NOMO-1 (cell line): ENCODE results near the gene MAG.

Source experiments
- DNase-seq, 2 experiments: peaks; one replicate each; lab custom pipeline; 2025; ENCODE audit not compliant: unreplicated experiment in 2 of 2; lab: John Stamatoyannopoulos, UW

MAG gene

GRCh38 chr19:35314031-35314430 is 22.1 kb downstream of the MAG start:
- DNase-seq = no peak

DNA sequence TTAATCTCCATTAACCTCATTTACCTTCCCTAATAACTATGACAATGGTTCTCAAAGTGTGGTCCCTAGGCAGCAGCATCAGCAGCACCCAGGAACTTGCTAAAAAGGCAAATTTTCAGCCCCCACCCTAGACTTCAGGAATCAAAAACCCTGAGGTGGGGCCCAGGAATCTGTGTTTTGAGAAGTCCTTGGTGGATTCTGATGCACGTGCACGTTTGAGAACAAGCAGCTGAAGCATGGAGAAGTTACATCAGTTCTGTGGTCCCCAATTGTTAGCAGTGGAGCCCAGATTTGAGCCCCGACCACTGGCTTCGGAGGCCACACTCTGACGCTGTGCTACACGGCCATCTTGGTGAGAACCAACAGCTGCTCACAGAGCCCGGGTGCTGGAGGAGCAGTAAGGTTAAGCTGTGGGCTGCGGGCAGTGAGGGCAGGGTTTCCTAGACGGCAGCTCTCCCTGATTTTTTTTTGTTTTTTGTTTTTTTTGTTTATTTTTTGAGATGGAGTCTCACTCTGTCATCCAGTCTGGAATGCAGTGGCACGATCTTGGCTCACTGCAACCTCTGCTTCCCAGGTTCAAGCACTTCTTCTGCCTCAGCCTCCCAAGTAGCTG is 23.0 kb downstream of the MAG start:
- no peak for DNase-seq

GRCh38 chr19:35315883-35316282 is 23.9 kb downstream of the MAG start:
- DNase-seq = no peak

DNA sequence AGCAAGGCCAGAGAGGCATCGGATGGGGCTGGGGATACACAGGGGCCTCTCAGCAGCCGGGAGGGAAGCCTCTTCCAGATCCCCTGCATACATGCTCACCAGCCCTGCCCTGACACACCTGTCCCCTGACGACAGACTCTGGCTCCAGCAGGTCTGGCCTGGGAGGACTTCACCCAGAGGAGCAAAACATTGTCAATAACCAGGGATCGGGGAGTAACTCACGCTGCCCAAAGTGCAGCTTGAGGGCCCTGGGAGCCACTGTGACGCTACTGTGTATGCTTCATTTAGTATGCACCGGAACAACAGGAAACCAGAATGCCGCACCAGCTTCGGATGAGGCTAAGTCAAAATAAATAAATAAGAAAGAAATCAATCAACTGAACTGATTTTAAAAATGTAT is 24.6 kb downstream of the MAG start:
- DNase-seq = no peak

- no peak for DNase-seq
Observed at GRCh38 chr19:35317464-35318043, 25.6 kb downstream of the MAG start.

DNA sequence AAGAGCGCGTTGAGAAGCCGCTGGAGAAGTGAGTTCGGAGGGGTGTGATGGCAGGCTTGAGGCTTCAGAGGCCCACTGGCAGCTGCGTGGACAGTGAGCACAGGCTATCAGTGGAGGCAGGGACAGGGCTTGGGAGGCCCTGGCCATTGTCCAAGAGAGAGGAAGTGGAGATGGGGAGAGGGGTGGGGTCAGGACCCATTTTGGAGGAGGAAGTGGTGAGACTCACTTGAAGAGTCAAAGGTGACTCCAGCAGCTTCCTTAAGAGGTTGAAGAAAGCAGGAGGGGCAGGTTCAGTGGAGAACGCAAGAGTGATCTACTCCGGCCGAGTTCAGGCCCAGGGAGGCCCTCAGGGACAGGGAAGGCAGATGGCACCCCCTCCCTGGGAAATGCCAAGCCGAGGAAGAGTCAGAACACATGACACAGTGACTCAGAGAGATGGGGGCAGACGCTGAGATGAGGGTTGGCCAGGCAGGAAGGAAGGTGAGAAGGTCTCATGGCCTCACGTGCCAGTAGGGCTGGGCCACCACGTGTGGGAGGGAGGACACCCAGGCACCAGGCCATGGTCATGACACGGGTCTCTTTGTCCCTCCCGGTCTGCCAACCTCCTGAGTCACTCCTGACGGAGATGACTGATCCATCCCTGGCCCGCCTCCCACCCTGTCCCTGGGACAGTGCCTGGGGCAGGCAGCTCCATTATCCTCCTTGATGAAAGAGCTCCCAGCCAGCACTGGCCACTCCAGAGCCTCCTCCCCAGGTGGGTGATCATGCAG is 26.9 kb downstream of the MAG start:
- peak; percentile 33 to 67 for DNase-seq

DNA sequence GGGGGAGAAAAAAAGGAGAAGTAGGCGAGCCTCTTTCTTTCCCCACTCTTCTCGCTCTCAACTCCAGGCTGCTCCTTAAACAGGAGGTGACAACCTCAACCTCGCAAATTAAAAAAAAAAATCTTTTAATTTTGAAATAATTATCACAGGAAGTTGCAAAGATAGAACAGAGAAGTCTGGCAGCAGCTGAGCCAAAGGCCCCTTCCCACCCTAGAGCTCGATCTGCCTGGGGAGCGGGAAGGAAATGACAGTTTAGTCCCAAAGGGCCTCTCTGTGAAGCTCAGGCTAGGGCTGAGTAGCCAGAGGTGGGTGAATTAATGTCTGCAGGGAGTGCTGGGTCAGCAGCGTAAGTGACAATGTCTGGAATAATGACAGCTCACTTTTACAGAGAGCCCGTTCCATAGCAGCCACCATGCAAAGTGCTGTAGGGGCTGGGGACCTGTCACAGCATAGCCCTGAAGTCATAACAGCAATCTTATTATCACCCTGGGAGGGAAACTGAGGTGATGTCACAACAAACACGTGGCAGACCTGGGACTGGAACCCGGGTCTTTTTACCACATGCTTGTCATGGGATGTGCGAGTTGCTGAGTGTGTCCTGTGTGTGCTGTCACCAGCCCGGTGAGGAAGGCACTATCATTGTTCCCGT is 28.2 kb downstream of the MAG start:
- peak; percentile 62 to 63 for DNase-seq

- DNase-seq = no peak
Observed at GRCh38 chr19:35321291-35321690, 29.3 kb downstream of the MAG start.

DNA sequence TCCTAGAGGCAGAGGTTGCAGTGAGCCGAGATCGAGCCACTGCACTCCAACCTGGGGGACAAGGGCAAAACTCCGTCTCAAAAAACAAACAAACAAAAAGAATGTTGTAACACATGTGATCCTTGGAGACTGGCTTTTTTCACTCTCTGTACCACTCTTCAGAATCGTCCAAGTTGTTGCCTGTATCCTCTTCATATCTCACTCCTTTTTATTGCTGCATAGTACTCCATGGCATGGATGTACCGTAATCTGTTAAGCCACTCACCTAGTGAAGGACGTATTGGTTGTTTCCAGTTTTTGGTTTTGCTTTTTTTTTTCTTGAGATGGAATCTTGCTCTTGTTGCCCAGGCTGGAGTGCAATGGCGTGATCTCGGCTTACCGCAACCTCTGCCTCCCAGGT is 30.1 kb downstream of the MAG start:
- DNase-seq = no peak

DNA sequence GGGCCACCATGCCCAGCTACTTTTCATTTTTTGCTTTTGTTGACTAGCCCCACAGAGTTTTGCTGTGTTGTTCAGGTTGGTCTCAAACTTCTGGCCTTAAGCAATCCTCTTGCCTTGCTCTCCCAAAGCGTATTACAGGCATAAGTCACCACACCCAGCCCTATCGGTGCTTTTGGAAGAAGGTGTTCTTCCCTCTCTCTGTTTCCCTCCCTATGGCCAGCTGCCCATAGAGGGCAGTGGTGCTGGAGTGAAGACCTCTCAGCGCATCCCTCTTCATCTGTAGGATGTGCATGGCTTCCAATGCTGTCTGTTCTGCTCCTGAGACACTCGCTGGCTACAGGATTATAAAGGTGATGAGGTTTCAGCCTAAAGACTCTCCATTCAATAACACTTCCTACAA is 35.7 kb downstream of the MAG start:
- DNase-seq = no peak

DNA sequence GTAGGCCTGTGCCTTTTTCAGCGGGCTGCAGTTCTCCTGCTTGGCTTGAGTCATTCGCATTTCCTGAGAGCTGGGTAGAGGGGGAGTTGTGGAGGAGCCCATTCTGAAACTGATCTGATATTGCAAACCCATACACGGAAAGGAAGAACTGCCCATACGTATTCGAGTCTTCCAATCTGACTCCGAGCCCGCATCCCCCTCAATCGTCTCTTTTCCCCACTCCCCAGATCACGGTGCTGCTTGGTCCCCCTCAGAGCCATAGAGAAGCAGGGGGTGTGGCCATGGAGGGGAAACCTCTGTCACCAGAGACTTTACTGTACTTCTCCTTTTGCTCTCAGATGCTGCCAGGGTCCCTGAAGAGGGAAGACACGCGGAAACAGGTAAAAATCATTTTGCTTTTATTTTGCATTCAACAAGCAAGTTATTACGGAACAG is 36.9 kb downstream of the MAG start, which contains the start of gene CD22:
TSS of gene CD22 (plus strand) at position 337 of the 435 bp plus-strand sequence. CDS start 2,854 bp downstream, outside the sequence.
- peak; percentile 46 to 83 for DNase-seq

GRCh38 chr19:35329323-35329722 is 37.4 kb downstream of the MAG start:
- no peak for DNase-seq

GRCh38 chr19:35330475-35330874 is 38.5 kb downstream of the MAG start:
- no peak for DNase-seq

DNA sequence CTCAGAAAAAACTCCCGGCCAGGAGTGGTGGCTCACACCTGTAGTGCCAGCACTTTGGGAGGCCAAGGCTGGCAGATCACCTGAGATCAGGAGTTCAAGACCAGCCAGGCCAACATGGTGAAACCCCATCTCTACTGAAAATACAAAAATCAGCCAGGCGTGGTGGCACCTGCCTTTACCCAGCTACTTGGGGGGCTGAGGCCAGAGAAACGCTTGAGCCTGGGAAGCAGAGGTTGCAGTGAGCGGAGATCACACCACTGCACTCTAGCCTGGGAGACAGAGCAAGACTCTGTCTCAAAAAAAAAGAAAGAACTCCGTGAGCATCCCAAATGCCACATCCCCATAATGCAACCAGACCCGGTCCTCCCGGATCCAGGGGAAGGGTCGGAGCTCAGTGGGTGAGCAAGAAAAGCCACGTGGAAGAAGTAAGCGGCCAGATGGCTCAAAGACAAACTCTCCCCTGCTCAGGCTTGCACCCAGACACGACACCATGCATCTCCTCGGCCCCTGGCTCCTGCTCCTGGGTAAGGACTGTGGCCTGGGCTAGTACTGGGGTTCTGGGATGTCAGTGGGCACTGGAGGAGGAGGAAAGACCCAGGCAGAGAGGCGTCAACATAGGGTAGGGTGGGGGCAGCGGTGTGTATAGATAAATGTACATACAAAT is 39.7 kb downstream of the MAG start:
- DNase-seq = no peak

DNA sequence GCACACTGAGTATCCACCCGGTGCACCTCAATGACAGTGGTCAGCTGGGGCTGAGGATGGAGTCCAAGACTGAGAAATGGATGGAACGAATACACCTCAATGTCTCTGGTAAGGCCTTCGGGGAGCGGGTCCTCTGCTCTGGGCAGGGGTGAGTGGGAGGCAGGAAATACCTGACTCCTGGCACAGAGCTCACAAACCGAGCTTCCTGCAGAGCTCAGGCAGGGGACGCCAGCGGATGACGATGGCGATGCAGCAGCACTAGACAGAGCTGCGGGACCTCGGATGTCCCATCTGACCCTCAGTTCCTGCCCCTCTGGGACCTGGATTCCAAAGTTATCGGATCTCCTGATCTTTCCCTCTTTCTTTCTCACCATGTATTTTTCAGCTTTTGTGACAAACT is 40.9 kb downstream of the MAG start:
- no peak for DNase-seq

DNA sequence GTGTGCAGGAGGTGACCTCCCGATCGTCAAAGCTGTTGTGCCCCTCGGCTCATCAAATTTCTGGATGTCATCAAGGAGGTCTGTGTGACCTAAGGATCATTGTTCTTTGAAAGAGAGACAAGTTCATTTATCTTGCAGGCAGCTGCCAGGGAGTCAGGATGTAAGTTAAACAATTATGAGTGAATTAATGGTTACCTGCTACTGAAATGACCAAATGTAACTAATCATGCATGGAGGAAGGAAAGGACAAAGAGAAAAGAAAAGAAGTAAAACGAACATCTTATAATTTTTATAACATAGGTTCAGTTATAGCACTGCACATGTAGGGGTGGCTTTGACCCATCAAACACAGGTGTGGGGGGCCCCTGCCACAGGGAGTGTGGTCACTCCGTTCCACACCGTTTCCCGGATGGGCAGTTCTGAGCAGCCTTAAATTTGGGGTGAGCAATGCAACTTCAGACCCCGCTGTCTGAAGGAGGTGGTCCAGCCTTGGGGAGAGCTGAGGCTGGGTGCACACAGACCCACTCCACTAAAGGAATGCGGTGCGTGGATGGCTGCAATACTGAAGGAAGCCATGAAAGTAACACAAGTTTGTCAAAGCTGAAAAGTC is 42.3 kb downstream of the MAG start:
- no peak for DNase-seq

- DNase-seq = no peak
Observed at GRCh38 chr19:35336166-35336955, 44.4 kb downstream of the MAG start.

DNA sequence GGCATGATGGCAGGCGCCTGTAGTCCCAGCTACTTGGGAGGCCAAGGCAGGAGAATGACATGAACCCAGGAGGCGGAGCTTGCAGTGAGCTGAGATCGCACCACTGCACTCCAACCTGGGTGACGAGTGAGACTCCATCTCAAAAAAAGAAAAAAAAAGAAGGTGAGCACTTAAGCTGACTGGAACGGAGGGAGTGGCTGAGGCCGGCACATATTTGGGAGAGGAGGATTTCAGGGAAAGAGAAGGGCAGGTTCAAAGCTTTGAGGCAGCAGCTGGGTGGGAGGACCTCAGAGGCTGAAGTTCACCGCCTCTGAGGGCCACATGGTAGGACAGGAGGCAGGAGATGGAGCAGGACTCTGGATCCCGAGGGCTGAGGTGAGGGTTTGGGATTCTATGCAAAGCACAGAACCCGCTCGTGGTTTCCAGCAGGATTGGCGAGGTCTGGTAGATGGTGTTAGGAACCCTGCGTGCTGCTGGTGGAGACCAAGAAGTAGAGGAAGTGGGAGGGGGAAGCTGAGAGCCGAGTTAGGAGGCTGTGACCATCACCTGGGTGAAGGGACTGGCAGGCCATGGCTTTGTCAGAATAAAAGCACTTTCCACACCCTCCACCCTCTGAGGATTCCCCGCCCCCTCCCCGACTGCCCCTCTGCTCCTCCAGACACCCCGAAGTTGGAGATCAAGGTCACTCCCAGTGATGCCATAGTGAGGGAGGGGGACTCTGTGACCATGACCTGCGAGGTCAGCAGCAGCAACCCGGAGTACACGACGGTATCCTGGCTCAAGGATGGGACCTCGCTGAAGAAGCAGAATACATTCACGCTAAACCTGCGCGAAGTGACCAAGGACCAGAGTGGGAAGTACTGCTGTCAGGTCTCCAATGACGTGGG is 45.4 kb downstream of the MAG start:
- no peak for DNase-seq

DNA sequence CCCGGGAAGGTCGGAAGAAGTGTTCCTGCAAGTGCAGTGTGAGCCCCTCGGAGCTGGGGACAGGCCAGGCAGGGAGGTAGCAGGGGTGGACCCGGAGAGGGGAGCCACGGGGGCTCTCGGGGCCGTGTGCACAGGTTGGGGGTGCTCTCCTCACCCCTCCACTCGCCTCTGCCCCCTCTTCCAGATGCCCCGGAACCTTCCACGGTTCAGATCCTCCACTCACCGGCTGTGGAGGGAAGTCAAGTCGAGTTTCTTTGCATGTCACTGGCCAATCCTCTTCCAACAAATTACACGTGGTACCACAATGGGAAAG is 46.0 kb downstream of the MAG start:
- DNase-seq = no peak
